HT-29 (cell line): Measurements from ENCODE around the gene PCSK6. TPM values are rescaled to one million over a fixed set of nuclear protein-coding genes. Genes with fewer than 3 reads are reported as not detected.

Source experiments
- DNase-seq: peaks from one replicate; pipeline ENCODE4 v3.0.0-alpha.2; 2015; ENCODE audit warnings: low spot score
- total RNA-seq: library from RNA; depleted of rRNA; stranded (reverse); fragments of >200 nt; shearing (Covaris generic); gene quantifications from 2 replicates; pipeline ENCODE4 v1.2.3, GENCODE V29; 2014

PCSK6 gene
- total RNA-seq, 1 experiment from 2014 or later: 81.0 TPM

GRCh38 chr15:101277943-101278564 lies 211.5 kb downstream of the PCSK6 start:
- DNase-seq: peak; percentile 60

GRCh38 chr15:101277038-101277822 lies 212.3 kb downstream of the PCSK6 start, which contains the start of gene SELENOS:
SELENOS (minus strand) TSS chr15:101277485; CDS start chr15:101277417, 68 bp downstream.
- DNase-seq: peak; percentile 93

GRCh38 chr15:101276501-101277037 lies 212.9 kb downstream of the PCSK6 start:
- DNase-seq: peak; percentile 62

- no peak for DNase-seq
Measured at GRCh38 chr15:101275018-101275417, 214.5 kb downstream of the PCSK6 start.

GRCh38 chr15:101273534-101273933 lies 216.0 kb downstream of the PCSK6 start:
- DNase-seq: no peak

GRCh38 chr15:101272584-101272983 lies 216.9 kb downstream of the PCSK6 start:
- no peak for DNase-seq

- DNase-seq: peak; percentile 37
Measured at GRCh38 chr15:101269479-101270223, 219.9 kb downstream of the PCSK6 start.

- DNase-seq: peak; percentile 59
Measured at GRCh38 chr15:101267320-101268104, 222.0 kb downstream of the PCSK6 start.

GRCh38 chr15:101266787-101267186 lies 222.7 kb downstream of the PCSK6 start:
- no peak for DNase-seq

GRCh38 chr15:101266034-101266433 lies 223.5 kb downstream of the PCSK6 start:
- no peak for DNase-seq

GRCh38 chr15:101264911-101265641 lies 224.4 kb downstream of the PCSK6 start:
- no peak for DNase-seq

GRCh38 chr15:101264011-101264410 lies 225.5 kb downstream of the PCSK6 start:
- DNase-seq: no peak

GRCh38 chr15:101262551-101262950 lies 227.0 kb downstream of the PCSK6 start:
- no peak for DNase-seq

GRCh38 chr15:101258238-101259144 lies 231.0 kb downstream of the PCSK6 start:
- peak; percentile 81 for DNase-seq

GRCh38 chr15:101256757-101257156 lies 232.8 kb downstream of the PCSK6 start:
- DNase-seq: peak; percentile 22

GRCh38 chr15:101255615-101256241 lies 233.8 kb downstream of the PCSK6 start:
- no peak for DNase-seq

- no peak for DNase-seq
Measured at GRCh38 chr15:101255051-101255395, 234.5 kb downstream of the PCSK6 start.

- no peak for DNase-seq
Measured at GRCh38 chr15:101254157-101255050, 235.1 kb downstream of the PCSK6 start.
